DND-41 (cell line): ENCODE results near the gene CACNA1E.
"Not testable (repeated sequence)": the region's sequence is repeated elsewhere in the genome, so short reads cannot be mapped to it uniquely, and the experiment has no call there.

Experiments
- ATAC-seq: fragments of 200-7000 bp; cut with Tn5 transposase; 3 replicates; pipeline ENCODE4 v1.9.1; 2021; ENCODE audit warnings: low read depth; ENCODE audit not compliant: insufficient read depth
- DNase-seq: peaks from one replicate; pipeline ENCODE4 v3.0.0-alpha.2; 2020
- H2AFZ ChIP-seq: 2 replicates; pipeline ENCODE4 v1.6.0; 2012; ENCODE audit warnings: low read depth, low read length
- H3K27ac ChIP-seq: 2 replicates; pipeline ENCODE4 v1.5.1; 2012; ENCODE audit warnings: low read length, inconsistent platforms
- H3K27me3 ChIP-seq: fragments of 200-600 bp; sonication (generic); 2 replicates; pipeline ENCODE4 v1.6.0; 2012; ENCODE audit warnings: low read length, mild to moderate bottlenecking, inconsistent platforms; ENCODE audit not compliant: insufficient read depth, poor library complexity
- H3K36me3 ChIP-seq: 2 replicates; pipeline ENCODE4 v1.5.1; 2012; ENCODE audit warnings: low read length, inconsistent platforms; ENCODE audit not compliant: insufficient read depth
- H3K4me1 ChIP-seq: 2 replicates; pipeline ENCODE4 v1.5.1; 2012; ENCODE audit warnings: mild to moderate bottlenecking, low read length; ENCODE audit not compliant: insufficient read depth
- H3K4me2 ChIP-seq: 2 replicates; pipeline ENCODE4 v1.6.0; 2012; ENCODE audit warnings: mild to moderate bottlenecking, moderate library complexity, low read length, inconsistent platforms; ENCODE audit not compliant: insufficient read depth
- H3K4me3 ChIP-seq, 2 experiments: fragments of 200-600 bp in 1 of 2; shearing (Covaris generic) in 1 of 2; 2 replicates each; pipeline ENCODE4 v1.5.1; 2012 to 2016; ENCODE audit warnings: inconsistent platforms in 2 of 2, low read length in 2 of 2, mild to moderate bottlenecking in 2 of 2, low read depth in 1 of 2, moderate library complexity in 1 of 2
- H3K79me2 ChIP-seq: 2 replicates; pipeline ENCODE4 v1.6.0; 2012; ENCODE audit warnings: low read length, inconsistent platforms; ENCODE audit not compliant: insufficient read depth
- H3K9ac ChIP-seq: 2 replicates; pipeline ENCODE4 v1.6.0; 2012; ENCODE audit warnings: low read depth, mild to moderate bottlenecking, inconsistent platforms, low read length, moderate library complexity
- H3K9me3 ChIP-seq: 2 replicates; pipeline ENCODE4 v1.5.1; 2012; ENCODE audit warnings: low read length, moderate library complexity, mild to moderate bottlenecking, inconsistent platforms; ENCODE audit not compliant: insufficient read depth, severe bottlenecking
- H4K20me1 ChIP-seq: 2 replicates; pipeline ENCODE4 v1.6.0; 2012; ENCODE audit warnings: low read length; ENCODE audit not compliant: insufficient read depth
- EZH2 ChIP-seq: IDR thresholded peaks from 3 replicates; pipeline ENCODE4 v1.6.1; 2012; ENCODE audit warnings: borderline replicate concordance, low read depth, mild to moderate bottlenecking, moderate library complexity, low read length, inconsistent platforms; ENCODE audit not compliant: severe bottlenecking
- TF ChIP-seq, protein P1 (sequence below): IDR thresholded peaks from 2 replicates; pipeline ENCODE4 v1.5.1; 2012; ENCODE audit warnings: borderline replicate concordance, low read length, moderate library complexity, mild to moderate bottlenecking; ENCODE audit not compliant: poor library complexity, severe bottlenecking; ENCODE audit errors: extremely low read depth

Gene CACNA1E

DNA sequence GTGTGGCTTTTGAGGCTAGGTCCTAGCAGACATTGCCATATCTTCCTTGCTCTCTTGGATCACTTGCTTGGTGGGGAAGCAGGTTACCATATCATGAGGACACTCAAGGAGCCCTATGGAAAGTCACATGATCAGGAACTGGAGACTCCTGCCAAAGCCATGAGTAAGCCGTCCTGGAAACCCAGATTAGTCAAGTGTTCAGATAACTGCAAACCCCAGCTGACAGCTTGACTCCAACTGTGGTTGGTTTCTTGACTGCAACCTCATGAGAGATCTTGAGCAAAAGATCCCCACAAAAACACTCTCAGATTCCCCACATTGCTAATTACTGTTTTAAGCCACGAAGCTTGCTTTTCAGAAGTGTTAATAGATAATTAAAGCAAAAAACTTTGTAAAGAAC, 58.6 kb downstream of the CACNA1E start:
- no peaks in the 10 kb centered on the region for H3K79me2 ChIP-seq
- no peaks in the 10 kb centered on the region for H4K20me1 ChIP-seq
- peaks cover 15% of the 10 kb centered on the region for H3K27me3 ChIP-seq
- ATAC-seq = no peak
- TF ChIP-seq, protein P1, sequence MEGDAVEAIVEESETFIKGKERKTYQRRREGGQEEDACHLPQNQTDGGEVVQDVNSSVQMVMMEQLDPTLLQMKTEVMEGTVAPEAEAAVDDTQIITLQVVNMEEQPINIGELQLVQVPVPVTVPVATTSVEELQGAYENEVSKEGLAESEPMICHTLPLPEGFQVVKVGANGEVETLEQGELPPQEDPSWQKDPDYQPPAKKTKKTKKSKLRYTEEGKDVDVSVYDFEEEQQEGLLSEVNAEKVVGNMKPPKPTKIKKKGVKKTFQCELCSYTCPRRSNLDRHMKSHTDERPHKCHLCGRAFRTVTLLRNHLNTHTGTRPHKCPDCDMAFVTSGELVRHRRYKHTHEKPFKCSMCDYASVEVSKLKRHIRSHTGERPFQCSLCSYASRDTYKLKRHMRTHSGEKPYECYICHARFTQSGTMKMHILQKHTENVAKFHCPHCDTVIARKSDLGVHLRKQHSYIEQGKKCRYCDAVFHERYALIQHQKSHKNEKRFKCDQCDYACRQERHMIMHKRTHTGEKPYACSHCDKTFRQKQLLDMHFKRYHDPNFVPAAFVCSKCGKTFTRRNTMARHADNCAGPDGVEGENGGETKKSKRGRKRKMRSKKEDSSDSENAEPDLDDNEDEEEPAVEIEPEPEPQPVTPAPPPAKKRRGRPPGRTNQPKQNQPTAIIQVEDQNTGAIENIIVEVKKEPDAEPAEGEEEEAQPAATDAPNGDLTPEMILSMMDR = no peak
- TF ChIP-seq EZH2 = no peak
- no peak overlapping the region for H3K27ac ChIP-seq
- no peaks in the 10 kb centered on the region for H3K36me3 ChIP-seq
- no peak overlapping the region for H3K4me2 ChIP-seq
- DNase-seq = no peak
- H3K9ac ChIP-seq = no peak overlapping the region
- no peak overlapping the region for H2AFZ ChIP-seq
- H3K4me1 ChIP-seq = no peaks in the 10 kb centered on the region
- H3K9me3 ChIP-seq = no peaks in the 10 kb centered on the region
- H3K4me3 ChIP-seq = no peak overlapping the region

DNA sequence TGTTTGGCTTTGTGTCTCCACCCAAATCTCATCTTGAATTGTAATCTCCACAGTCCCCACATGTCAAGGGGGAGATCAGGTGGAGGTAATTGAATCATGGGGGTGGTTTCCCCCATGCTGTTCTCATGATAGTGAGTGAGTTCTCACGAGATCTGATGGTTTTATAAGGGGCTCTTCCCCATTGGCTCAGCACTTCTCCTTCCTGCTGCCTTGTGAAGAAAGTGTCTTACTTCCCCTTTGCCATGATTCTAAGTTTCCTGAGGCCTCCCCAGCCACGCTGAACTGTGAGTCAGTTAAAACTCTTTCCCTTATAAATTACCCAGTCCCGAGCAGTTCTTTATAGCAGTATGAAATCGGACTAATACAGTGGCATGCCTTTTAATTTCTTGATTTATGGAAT, 59.1 kb downstream of the CACNA1E start:
- not testable (repeated sequence) for H3K4me1 ChIP-seq, H3K4me2 ChIP-seq, H3K27ac ChIP-seq, H4K20me1 ChIP-seq, H3K36me3 ChIP-seq, H2AFZ ChIP-seq, H3K9ac ChIP-seq, DNase-seq, ATAC-seq, H3K79me2 ChIP-seq, H3K9me3 ChIP-seq, H3K4me3 ChIP-seq
- H3K27me3 ChIP-seq = peaks cover 16% of the 10 kb centered on the region

DNA sequence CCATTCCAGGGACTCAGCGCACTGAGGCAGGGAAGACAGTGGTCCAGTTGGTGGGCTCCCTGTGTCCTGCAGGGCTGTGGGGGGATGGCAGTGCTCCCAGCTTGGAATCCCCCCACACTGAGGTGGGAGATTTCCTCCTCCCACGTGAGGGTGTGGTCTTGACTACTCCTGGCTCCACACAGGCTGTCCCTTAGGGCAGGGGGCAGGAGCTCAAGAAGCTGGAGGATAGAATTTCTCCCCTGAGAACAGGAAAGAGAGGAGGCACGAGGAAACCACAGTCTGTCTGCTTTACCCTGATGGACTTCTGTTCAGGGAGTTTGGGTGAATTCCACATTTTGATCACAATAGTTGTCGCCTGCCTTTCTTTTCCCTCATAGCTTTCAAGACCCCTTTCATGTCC, 62.1 kb downstream of the CACNA1E start:
- H4K20me1 ChIP-seq = no peaks in the 10 kb centered on the region
- H3K27me3 ChIP-seq = peaks cover 16% of the 10 kb centered on the region
- H3K4me2 ChIP-seq = no peak overlapping the region
- no peak overlapping the region for H3K9ac ChIP-seq
- H3K36me3 ChIP-seq = no peaks in the 10 kb centered on the region
- no peak overlapping the region for H2AFZ ChIP-seq
- no peak overlapping the region for H3K27ac ChIP-seq
- H3K79me2 ChIP-seq = no peaks in the 10 kb centered on the region
- no peak overlapping the region for H3K4me3 ChIP-seq
- no peaks in the 10 kb centered on the region for H3K9me3 ChIP-seq
- DNase-seq (no peak), ATAC-seq (no peak)
- TF ChIP-seq EZH2 = no peak
- TF ChIP-seq, protein P1 = no peak
- no peaks in the 10 kb centered on the region for H3K4me1 ChIP-seq

DNA sequence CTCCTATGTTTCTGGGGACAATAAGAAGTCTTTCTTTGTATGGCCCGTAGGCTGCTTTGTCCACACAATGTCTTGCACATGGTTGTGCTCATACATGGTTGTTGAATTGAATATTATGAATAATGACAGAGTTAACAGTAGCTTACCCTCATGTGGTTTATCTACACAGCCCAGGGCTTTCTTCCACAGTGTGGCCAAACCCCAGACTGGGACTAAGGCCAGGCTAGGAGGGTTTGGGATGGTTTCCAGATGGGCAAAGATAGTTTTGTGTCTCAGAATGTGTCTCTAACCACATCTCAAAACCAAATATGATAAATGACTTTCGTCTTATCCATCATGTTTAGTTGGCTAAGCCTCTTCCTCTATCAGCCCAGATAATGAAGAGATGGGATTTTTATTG, 65.2 kb downstream of the CACNA1E start:
- Histone ChIP-seq H3K79me2 (no peaks in the 10 kb centered on the region), H4K20me1 (no peaks in the 10 kb centered on the region), H3K4me2 (no peak overlapping the region), H3K27me3 (peaks cover 16% of the 10 kb centered on the region), H3K9me3 (no peaks in the 10 kb centered on the region), H3K27ac (no peak overlapping the region), H3K4me1 (no peaks in the 10 kb centered on the region), H2AFZ (no peak overlapping the region), H3K36me3 (no peaks in the 10 kb centered on the region), H3K9ac (no peak overlapping the region), H3K4me3 (no peak overlapping the region)
- DNase-seq = no peak
- ATAC-seq = no peak
- TF ChIP-seq, protein P1 = no peak
- no peak for TF ChIP-seq EZH2
